ENCODE data around the gene KRTAP5-2.

DNA sequence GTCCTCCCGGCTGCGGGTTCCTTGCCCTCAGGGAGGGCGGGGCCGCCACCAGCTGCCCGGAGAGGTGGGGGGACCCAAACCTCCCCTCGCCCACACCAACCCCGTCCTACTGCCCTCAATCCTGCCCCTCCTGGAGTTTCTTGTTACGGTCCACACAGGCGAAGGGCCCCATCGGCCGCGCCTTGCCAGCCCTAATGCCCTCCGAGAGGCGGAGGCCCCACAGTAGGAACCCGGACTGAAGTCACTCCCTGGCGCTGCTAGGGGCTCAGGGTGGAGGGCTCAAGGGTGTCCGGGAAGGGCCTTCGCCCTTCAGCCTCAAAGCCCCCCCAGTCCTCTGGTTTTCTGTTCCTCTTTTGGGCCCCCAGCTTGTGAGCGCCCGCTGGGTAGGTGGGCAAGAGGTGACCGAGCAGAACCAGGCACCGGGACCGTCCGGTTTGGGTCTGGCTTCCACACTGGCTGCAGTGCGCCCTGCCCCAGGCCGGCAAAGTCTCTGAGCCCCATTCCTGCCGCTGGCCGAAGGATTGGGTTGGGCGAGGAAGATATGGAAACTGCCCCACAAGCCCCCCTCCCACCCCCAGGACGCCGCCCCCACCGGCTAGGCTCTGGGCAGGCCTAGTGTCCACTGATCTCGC is 50.5 kb downstream of the KRTAP5-2 start:
- TF ChIP-seq, protein P1, sequence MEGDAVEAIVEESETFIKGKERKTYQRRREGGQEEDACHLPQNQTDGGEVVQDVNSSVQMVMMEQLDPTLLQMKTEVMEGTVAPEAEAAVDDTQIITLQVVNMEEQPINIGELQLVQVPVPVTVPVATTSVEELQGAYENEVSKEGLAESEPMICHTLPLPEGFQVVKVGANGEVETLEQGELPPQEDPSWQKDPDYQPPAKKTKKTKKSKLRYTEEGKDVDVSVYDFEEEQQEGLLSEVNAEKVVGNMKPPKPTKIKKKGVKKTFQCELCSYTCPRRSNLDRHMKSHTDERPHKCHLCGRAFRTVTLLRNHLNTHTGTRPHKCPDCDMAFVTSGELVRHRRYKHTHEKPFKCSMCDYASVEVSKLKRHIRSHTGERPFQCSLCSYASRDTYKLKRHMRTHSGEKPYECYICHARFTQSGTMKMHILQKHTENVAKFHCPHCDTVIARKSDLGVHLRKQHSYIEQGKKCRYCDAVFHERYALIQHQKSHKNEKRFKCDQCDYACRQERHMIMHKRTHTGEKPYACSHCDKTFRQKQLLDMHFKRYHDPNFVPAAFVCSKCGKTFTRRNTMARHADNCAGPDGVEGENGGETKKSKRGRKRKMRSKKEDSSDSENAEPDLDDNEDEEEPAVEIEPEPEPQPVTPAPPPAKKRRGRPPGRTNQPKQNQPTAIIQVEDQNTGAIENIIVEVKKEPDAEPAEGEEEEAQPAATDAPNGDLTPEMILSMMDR (IDR thresholded peaks at IDR 0.05; ENCODE audit: low read length), result no peak
- TF ChIP-seq EZH2 (IDR thresholded peaks at IDR 0.05; ENCODE audit: borderline replicate concordance, low read length), result no peak

Measured in OCI-LY1 (cell line).